Measurements from ENCODE around the gene BBLN. TPM values are rescaled to one million over a fixed set of nuclear protein-coding genes. Genes with fewer than 3 reads are reported as not detected.

BBLN gene
- total RNA-seq, 4 donors from 2014 or later, result 202 to 310 (median 243) TPM

DNA sequence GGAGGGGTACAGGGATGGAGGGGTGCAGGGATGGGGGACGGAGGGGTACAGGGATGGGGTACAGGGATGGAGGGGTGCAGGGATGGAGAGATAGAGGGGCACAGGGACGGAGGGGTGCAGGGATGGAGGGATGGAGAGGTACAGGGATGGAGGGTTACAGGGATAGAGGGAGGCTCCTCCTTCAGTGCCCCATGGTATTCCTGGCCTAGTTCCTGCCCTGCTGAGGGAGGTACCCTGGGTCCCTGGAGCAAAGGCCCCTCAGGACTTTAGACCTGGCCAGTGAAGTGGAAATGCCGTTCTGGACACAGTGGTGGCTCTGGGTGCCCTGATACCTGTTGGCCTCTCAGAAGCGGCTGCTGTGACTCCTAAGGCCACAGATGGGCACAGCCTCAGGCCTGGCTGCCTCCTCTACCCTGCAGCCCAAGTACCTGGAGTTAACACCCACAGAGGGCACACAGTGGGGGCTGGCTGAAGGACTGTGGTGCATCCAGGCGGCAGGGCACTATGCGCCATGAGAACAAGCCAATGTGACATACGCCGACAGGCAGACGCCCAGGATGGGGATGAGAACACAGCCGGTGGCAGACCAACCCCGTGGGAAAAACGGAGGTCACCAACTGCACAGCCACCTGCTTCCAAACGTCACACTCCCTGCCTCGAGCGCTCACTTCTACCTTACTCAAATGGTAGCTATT is 40.9 kb upstream of the BBLN start:
- 69 to 73% methylated on average over 13 to 15 of the region's 15 CpGs for WGBS, 2 donors
- H3K9me3 ChIP-seq, result no peaks in the 10 kb centered on the region
- DNase-seq (ENCODE audit: low spot score in 2 of 2), result no peak
- no peak overlapping the region for H3K27ac ChIP-seq
- H3K36me3 ChIP-seq, result peaks cover 0 to 63% (median 0%) of the 10 kb centered on the region in 3 donors
- no peak overlapping the region for H3K4me3 ChIP-seq
- no peaks in the 10 kb centered on the region for H3K27me3 ChIP-seq
- H3K4me1 ChIP-seq, result peaks cover 0 to 11% (median 5%) of the 10 kb centered on the region in 4 donors
- TF ChIP-seq POLR2A (IDR thresholded peaks at IDR 0.05) (no peak), CTCF (IDR thresholded peaks at IDR 0.05) (no peak), EP300 (IDR thresholded peaks at IDR 0.05) (no peak)

DNA sequence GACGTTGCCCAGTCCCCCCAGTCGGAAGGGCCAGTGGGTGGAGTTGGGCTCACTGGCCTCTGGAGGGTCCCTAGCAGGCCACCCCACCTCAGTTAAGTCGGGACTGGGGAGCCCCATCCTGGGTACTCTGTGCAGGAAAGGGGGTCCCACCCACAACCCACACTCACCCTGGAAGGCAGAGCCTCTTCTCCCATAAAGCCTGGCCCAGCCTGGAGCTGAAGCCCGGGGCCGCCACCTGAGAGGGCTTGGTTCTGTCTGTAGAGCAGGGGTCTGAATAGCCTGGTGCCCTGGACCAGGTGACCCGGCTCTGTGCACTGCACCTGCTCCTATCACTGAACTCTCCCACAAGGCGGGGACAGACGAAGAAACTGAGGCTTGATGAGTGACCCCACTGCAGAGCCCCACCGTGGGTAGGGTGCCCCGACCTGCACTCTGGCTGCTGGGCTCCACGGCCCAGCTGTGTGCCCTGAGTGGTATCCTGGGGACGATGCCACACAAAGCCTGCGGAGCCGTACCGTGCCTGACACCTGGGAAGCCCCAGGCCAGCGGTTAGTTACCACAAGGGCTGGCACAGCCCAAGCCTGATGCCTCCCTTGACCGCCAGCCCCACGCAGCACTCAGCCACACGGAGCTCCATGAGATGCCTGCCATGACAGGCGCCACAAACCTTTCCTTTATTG is 39.9 kb upstream of the BBLN start:
- no peaks in the 10 kb centered on the region for H3K27me3 ChIP-seq
- no peaks in the 10 kb centered on the region for H3K9me3 ChIP-seq
- DNase-seq (ENCODE audit: low spot score in 2 of 2), result no peak
- WGBS, 2 donors, result 77 to 84% methylated on average over 18 to 19 of the region's 20 CpGs
- H3K4me1 ChIP-seq, result peaks cover 0 to 20% (median 6%) of the 10 kb centered on the region in 4 donors
- H3K36me3 ChIP-seq, result peaks cover 0 to 63% (median 0%) of the 10 kb centered on the region in 3 donors
- no peak overlapping the region for H3K27ac ChIP-seq
- H3K4me3 ChIP-seq, result no peak overlapping the region
- TF ChIP-seq POLR2A (IDR thresholded peaks at IDR 0.05) (no peak), CTCF (IDR thresholded peaks at IDR 0.05) (no peak), EP300 (IDR thresholded peaks at IDR 0.05) (no peak)

DNA sequence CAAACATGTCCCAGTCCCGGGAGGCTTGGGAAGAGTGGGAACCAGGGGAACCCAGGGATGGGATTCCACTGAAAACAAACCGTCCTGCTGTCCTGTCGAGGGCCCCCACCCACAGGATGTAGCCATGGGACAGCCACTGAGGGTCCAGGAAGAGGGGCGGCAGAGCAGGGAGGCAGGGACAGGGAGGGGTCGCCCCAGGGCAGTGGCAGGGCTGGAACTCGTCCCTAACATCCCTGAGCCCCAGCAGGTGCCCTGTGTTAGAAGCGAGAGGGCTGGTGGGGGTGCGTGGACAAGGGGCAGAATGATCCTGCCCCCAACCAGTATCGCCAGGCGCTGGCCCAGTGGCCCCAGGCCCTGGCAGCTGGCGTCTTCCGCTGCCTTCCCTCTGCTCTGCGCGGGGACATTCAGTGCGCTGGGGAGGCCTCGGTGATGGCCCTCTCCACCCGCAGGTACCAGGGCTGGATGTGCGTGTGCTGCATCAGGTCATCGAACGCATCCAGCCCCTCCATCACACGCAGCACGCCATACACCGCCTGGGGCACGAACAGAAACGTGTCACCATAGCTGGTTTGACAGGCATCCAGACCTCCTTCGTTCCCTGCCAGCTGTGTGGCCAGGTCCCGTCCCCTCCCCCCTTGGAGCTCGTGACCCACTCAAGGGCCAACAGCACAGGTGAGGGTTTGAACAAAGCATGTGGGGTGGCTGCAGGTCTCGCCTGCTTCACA is 39.2 kb upstream of the BBLN start:
- DNase-seq (ENCODE audit: low spot score in 2 of 2), result no peak
- Histone ChIP-seq H3K36me3 (peaks cover 0 to 57% (median 0%) of the 10 kb centered on the region in 3 donors), H3K27ac (no peak overlapping the region), H3K27me3 (no peaks in the 10 kb centered on the region), H3K4me3 (no peak overlapping the region), H3K9me3 (no peaks in the 10 kb centered on the region), H3K4me1 (peaks cover 0 to 27% (median 11%) of the 10 kb centered on the region in 4 donors)
- TF ChIP-seq EP300 (IDR thresholded peaks at IDR 0.05) (no peak), CTCF (IDR thresholded peaks at IDR 0.05) (no peak), POLR2A (IDR thresholded peaks at IDR 0.05) (no peak)
- WGBS, 2 donors, result 82% methylated on average over 15 to 29 of the region's 29 CpGs

GRCh38 chr9:128121466-128121810 is 38.6 kb upstream of the BBLN start:
- no peak for TF ChIP-seq CTCF (IDR thresholded peaks at IDR 0.05)
- no peak for TF ChIP-seq POLR2A (IDR thresholded peaks at IDR 0.05)
- no peak for TF ChIP-seq EP300 (IDR thresholded peaks at IDR 0.05)
- H3K36me3 ChIP-seq, result peaks cover 0 to 55% (median 0%) of the 10 kb centered on the region in 3 donors

More at GRCh38 chr9:128121466-128121810, 38.6 kb upstream of the BBLN start:
- WGBS, 2 donors, result 84 to 86% methylated on average over 3 to 5 of the region's 5 CpGs
- no peak for DNase-seq (ENCODE audit: low spot score in 2 of 2)
- Histone ChIP-seq H3K4me1 (peaks cover 0 to 32% (median 16%) of the 10 kb centered on the region in 4 donors), H3K27me3 (no peaks in the 10 kb centered on the region), H3K27ac (no peak overlapping the region), H3K4me3 (no peak overlapping the region), H3K9me3 (no peaks in the 10 kb centered on the region)
